Left colon (tissue), 2 donors: ENCODE results near the gene GORASP1. TPM values are rescaled to one million over a fixed set of nuclear protein-coding genes. Genes with fewer than 3 reads are reported as not detected.

Experiments
- ATAC-seq: fragments of 200-7000 bp; cut with Tn5 transposase; one replicate; pipeline ENCODE4 v1.9.1; 2020; ENCODE audit warnings: mild to moderate bottlenecking, moderate library complexity
- DNase-seq, 2 donors: peaks; one replicate each; pipeline ENCODE4 v3.0.0-alpha.2; 2020
- intact Hi-C, 2 donors: fragments of 100-400 bp; cut with DNase I in 1 of 2; cut with micrococcal nuclease in 1 of 2; formaldehyde crosslinking; loops; one replicate each; pipeline versions ENCODE4 v1.11.2 to v1.14.0; 2022; cut with DNase I, micrococcal nuclease
- total RNA-seq, 2 donors: library from RNA; stranded (reverse); fragmentation: NEBNext Ultra II Directional; extraction: Animal tissue kit (Norgen Biotek cat#: 25700); gene quantifications; one replicate each; pipeline ENCODE4 v1.2.1, GENCODE V29; 2021
- donor health status: DM: no; HTN: no; CAD: no.
- donor health status: DM: yes; HTN: yes; CAD: no.

GORASP1 gene
- total RNA-seq, 2 donors from 2014 or later: 86.8 to 106 TPM

- ATAC-seq: peak; percentile 69
- intact Hi-C loops: loop anchor here in 1 of 2 donors (10.0 kb wide), 1 partner anchor 154 kb away; the partner anchor contains the start of gene CX3CR1
- DNase-seq: peak in 1 of 2 donors; percentile 21
These were observed 23.4 kb upstream of the GORASP1 start for GRCh38 chr3:39130693-39131265.

DNA sequence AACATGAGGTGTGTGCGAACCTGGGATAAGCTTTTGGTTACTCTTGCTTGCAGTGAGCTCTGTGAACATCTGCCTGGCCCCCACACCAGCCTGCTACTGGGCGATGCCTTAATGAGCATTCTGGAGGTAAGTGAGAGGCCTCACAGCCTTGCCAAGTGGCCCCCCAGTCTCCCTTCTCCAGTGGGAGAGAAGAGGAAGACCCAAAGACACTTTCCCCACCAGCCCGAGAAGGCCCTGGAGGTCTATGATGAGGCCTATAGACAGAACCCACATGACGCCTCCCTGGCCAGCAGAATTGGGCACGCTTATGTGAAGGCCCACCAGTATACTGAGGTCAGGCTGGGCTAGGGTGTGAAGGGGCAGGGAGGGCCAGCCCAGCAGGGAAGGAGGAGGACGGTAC is 22.6 kb upstream of the GORASP1 start:
- ATAC-seq (no peak), DNase-seq (peak in 1 of 2 donors; percentile 18)
- intact Hi-C loops: loop anchor here in 1 of 2 donors (10.0 kb wide), 1 partner anchor 155 kb away; the partner anchor contains the start of gene CX3CR1

DNA sequence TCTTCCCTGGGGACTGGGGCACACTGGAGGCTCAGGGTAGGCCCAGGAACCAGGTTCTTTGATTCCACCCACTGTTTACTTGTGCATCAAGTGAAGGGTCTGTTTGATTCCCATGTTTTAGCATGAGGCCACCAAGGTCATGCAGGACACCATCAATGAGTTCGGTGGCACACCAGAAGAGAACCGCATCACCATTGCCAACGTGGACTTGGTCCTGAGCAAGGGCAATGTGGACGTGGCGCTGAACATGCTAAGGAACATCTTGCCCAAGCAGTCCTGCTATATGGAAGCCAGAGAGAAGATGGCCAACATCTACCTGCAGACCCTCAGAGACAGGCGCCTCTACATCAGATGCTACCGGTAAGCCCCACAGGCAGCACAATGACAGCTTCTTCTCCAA is 21.5 kb upstream of the GORASP1 start:
- DNase-seq (no peak), ATAC-seq (no peak)
- intact Hi-C loops: no loop called here

DNA sequence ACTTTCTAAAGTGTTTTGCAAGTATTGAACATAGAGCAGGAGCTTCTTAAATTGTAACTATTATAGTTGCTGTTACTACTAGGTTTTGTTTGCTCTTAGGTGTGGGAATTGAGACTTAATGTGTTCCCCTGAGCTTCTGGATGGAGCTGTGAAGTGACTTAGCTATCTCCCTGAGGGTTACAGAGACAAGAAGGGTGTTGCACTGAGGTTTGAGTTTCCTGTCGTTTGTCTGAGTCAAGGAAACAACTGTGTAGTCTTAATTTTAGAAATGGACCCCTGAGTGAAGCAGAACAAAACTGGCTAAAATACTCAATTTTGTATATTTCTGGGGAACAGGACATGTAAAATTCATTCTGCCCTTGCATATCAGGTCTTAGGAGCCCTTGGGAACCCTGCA is 20.5 kb upstream of the GORASP1 start:
- no peak for DNase-seq
- no peak for ATAC-seq
- intact Hi-C loops: no loop called here

DNA sequence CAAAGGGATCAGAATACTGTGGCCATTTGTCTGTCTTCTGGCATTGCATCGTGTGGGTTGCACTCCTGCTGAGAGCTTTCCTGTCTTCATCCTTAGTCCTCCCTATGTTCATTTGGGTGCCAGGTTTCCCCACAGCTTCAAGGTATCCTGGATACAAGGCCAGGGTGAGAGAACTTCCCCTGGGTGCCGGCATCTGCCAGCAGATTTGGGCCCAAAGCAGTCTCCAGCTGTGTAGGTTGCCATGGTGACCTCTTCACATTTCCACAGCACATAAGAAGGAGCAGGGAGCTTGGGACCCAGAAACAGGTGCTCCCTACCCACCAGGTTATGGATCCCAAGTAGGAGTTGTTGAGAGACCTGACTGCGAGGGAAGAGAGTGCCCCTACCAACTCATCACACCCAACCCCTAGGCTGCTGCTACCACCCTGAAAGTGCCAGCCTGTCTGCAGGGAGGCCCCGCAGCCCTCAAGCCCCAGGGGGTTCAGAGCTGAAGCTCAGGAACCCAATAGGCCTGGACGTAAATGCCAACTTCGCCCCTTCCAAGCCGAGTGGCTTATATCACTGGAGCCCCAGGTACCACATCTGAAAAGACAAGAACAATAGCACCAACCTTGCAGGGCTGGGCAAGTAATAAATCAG is 20.0 kb upstream of the GORASP1 start:
- no peak for ATAC-seq
- peak in 1 of 2 donors; percentile 20 for DNase-seq
- intact Hi-C loops: no loop called here

DNA sequence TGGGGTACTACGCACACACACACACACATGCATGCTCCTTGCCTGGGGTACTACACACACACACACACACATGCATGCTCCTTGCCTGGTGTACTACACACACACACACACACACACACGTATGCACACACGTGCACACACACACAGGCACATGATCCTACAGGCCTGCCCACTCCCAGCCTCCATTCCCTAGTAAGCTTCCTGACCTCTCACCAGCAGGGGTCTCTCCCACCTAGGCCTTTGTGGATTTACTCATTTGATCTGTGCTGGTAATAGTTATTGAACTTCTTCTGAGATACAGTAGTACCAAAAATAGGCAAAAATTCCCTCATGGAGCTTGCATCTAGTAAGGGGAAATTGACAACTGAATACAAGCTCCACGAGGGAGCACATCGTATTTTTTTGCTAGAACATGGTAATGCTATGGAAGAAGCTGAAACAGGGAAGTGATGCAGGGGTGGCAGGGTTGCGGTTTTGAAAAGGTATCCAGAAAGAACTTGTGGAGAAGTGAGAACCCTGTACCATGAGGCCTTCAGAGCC is 19.2 kb upstream of the GORASP1 start:
- ATAC-seq: peak; percentile 68
- intact Hi-C loops: no loop called here
- DNase-seq: peak; percentile 39 to 63

DNA sequence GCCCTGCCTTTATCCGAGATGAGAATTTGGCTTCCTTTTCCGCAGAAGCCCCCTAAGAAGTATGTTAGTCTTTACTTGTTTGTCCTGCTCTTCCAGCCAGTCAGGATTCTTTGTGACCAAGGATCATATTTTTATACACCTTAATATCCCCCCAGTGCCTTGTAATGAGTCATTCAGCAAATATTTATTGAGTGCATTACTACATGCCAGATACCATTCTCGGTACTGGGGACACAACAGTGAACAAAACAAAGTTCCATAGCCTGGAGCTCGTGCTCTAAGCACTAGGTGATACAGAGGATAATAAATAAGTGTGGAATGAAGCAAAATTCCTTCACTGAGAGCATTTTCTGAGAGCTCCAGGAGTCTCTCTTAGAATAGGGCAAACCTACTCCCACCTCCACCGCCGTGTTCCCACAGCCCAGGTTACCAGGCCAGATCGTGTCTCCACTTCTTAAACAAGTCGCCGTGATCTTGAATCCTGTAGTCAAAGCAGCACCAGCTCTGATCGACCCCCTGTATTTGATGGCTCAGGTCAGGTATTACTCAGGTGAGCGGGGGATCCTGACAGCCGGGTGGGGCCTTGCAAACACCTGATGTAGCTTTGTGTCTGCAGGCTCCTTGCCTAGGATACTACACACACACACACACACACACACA is 18.5 kb upstream of the GORASP1 start:
- DNase-seq (peak in 1 of 2 donors; percentile 22), ATAC-seq (peak; percentile 62)
- intact Hi-C loops: no loop called here

GRCh38 chr3:39124876-39125840 is 17.7 kb upstream of the GORASP1 start:
- intact Hi-C loops: loop anchor here in 1 of 2 donors (5.0 kb wide), 1 partner anchor 167 kb away; no protein-coding TSS in a partner anchor
- ATAC-seq (peak; percentile 90), DNase-seq (peak in 1 of 2 donors; percentile 58)

DNA sequence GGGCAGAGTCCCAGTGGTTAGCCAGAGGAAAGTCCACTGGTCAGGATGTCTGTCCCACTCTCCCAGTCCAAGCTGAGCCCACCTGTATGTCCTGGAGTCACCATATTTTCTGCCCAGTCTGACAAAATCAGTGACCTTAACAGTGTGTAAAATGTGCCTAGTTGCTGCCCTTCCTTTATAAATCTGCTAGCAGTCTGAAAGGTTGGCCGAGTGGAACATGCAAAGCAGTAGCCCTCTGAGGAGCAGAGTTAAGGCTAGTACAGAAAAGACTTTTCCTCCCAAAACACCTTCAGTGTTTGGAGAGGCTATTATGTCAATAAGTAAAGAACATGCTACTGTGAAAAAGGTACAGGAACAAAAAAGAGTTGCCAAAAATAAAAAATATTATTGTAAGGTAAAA is 15.4 kb upstream of the GORASP1 start:
- intact Hi-C loops: loop anchor here in 1 of 2 donors (5.0 kb wide), 1 partner anchor 169 kb away; no protein-coding TSS in a partner anchor
- ATAC-seq (no peak), DNase-seq (no peak)

DNA sequence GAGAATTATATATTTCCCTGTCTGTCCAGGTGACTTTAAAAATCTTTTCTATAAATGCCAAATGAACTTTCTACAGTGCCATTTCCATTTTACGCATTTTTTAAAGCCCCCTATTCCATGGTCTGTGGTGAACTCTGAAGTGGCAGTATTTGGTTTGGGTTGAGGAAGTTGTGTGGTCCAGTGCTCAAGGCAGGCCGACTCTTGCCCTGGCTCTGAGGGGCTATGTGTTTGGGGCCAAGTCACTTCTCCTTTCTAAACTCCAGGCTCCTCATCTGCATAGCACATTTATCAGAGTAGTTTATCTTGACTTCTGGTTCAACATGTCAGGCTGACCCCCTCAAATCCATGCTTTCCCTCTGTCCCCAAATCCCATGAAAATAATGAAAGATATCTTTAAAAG is 14.2 kb upstream of the GORASP1 start:
- DNase-seq (no peak), ATAC-seq (no peak)
- intact Hi-C loops: loop anchor here in 1 of 2 donors (5.0 kb wide), 1 partner anchor 171 kb away; no protein-coding TSS in a partner anchor

DNA sequence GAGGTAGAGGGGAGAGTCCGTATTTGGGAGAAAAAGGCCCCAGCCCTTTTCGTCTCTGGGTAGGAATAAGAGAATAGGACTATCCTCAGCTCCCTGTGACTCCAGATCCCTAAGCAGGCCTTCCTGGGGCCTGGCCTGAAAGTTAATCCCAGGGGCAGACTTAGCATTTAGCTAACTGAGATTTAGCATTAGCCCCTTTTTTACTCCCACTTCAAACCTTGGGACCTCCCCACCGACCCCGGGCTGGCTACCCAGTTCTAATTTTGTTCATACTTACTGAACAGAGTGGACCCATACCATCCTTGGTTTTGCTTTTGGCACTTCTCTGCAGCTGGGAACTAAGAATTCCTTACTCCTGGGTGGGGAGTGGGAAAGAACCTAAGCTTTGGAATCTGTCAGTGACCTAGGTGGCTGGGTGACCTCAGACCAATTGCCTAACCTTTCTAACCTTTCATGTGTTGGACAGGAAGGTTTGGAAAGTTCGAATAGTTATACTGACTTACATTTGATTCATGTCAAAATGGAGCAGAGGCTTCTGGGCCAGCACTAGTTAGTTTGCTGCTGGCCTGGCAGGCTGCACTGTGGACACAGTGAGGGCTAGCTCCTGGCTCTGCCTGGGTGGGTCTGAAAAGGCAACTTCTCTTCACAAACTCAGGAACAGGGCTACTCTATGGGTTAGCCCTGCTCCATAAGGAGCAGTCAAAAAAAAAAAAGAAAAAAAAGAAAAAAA is 11.7 kb upstream of the GORASP1 start:
- DNase-seq (peak in 1 of 2 donors; percentile 5), ATAC-seq (no peak)
- intact Hi-C loops: no loop called here

DNA sequence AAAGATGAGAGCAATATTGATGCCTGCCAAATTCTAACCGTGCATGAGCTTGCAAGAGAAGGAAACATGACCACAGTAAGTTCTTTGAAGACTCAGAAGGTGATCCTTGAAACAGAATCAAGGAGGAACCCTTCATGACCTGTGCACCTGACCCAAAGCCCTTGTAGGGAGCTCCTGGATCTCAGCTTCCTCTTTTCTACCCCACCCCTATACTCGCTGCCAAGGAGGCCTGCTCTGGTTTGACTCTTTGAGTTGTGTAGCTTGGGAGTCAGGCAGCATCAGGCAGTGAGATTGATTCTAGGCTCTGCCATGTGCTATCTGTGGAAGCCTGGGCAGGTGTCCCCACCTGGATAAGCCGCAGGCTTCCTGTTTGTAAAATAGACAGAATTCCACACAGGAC is 10.7 kb upstream of the GORASP1 start:
- ATAC-seq (no peak), DNase-seq (no peak)
- intact Hi-C loops: no loop called here

DNA sequence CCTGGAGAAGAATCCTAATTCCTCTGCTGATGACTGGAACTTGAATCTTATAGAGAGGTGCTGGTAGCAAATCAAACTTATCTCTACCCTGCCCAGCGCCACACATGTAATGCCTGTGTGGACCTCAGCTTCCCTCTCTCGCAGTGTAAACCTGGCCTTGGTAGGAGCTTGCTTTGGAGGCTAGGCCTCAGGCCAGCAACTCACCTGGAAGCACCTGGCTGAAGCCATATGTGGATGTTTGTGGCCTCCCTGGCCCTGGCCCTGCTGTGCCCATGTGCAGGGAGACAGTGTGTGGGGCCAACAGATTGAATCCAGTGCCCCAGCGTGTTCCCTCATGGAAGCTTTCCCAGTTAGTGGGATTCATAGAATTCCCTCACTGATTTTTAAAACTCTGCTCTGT is 8.4 kb upstream of the GORASP1 start:
- DNase-seq: no peak
- intact Hi-C loops: no loop called here
- no peak for ATAC-seq

GRCh38 chr3:39114456-39114855 is 7.0 kb upstream of the GORASP1 start:
- intact Hi-C loops: no loop called here
- no peak for ATAC-seq
- no peak for DNase-seq

DNA sequence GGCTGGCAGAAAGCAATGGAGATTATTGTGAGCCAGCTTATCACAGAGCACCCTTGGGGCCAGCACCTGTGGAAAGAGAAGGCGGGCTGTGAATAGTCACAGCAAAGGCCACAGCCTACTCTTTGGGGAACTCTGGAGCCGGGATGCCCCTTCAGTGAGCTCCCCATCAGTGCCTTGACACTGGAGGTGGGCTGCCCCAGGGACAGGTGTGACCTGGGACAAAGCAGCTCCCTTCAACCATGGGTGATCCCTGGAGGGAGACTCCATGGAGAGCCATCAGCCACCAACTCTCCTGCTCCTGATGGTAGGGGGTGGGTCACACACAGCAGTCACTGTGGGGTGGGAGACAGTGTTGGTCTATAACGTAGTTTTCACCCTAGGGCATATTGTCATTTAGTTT is 5.9 kb upstream of the GORASP1 start:
- intact Hi-C loops: no loop called here
- peak in 1 of 2 donors; percentile 12 for DNase-seq

GRCh38 chr3:39112535-39112934 is 5.1 kb upstream of the GORASP1 start:
- ATAC-seq: no peak

More for the DNA sequence above, 5.9 kb upstream of the GORASP1 start:
- no peak for ATAC-seq

GRCh38 chr3:39112113-39112512 is 4.7 kb upstream of the GORASP1 start:
- no peak for ATAC-seq
- intact Hi-C loops: no loop called here
- DNase-seq: peak in 1 of 2 donors; percentile 6

More at GRCh38 chr3:39112535-39112934, 5.1 kb upstream of the GORASP1 start:
- intact Hi-C loops: no loop called here
- DNase-seq: peak in 1 of 2 donors; percentile 9
